Effector CD4-positive, alpha-beta T cell (primary cell): ENCODE measurements around the gene ADCY3.

Experiments
- DNase-seq: peaks from one replicate; pipeline ENCODE4 v3.0.0-alpha.2; 2020

ADCY3 gene

GRCh38 chr2:24872344-24873115, 47.5 kb downstream of the ADCY3 start:
- DNase-seq: no peak

- DNase-seq: no peak
These were observed 48.1 kb downstream of the ADCY3 start for GRCh38 chr2:24871852-24872333.

GRCh38 chr2:24870891-24871705, 48.9 kb downstream of the ADCY3 start:
- DNase-seq: no peak

GRCh38 chr2:24870440-24870839, 49.6 kb downstream of the ADCY3 start:
- no peak for DNase-seq

- DNase-seq: no peak
These were observed 53.1 kb downstream of the ADCY3 start for GRCh38 chr2:24866946-24867345.

- no peak for DNase-seq
These were observed 56.4 kb downstream of the ADCY3 start for GRCh38 chr2:24863641-24864040.

- no peak for DNase-seq
These were observed 58.5 kb downstream of the ADCY3 start for GRCh38 chr2:24861500-24861899.

- DNase-seq: no peak
These were observed 59.4 kb downstream of the ADCY3 start for GRCh38 chr2:24860631-24861030.

GRCh38 chr2:24859968-24860600, 60.0 kb downstream of the ADCY3 start:
- DNase-seq: no peak

- no peak for DNase-seq
These were observed 61.0 kb downstream of the ADCY3 start for GRCh38 chr2:24858996-24859395.

GRCh38 chr2:24857746-24858145, 62.3 kb downstream of the ADCY3 start:
- DNase-seq: no peak

- no peak for DNase-seq
These were observed 63.2 kb downstream of the ADCY3 start for GRCh38 chr2:24856791-24857211.

GRCh38 chr2:24855726-24856125, 64.3 kb downstream of the ADCY3 start:
- no peak for DNase-seq

GRCh38 chr2:24855022-24855622, 64.9 kb downstream of the ADCY3 start:
- DNase-seq: no peak

- DNase-seq: no peak
These were observed 66.0 kb downstream of the ADCY3 start for GRCh38 chr2:24853996-24854395.

- DNase-seq: no peak
These were observed 67.0 kb downstream of the ADCY3 start for GRCh38 chr2:24853046-24853445.

- DNase-seq: no peak
These were observed 67.5 kb downstream of the ADCY3 start for GRCh38 chr2:24852431-24853020.

GRCh38 chr2:24852026-24852425, 68.0 kb downstream of the ADCY3 start:
- DNase-seq: no peak

GRCh38 chr2:24850944-24851343, 69.1 kb downstream of the ADCY3 start:
- no peak for DNase-seq

- no peak for DNase-seq
These were observed 74.3 kb downstream of the ADCY3 start for GRCh38 chr2:24845691-24846090.

- DNase-seq: no peak
These were observed 75.9 kb downstream of the ADCY3 start for GRCh38 chr2:24844023-24844685.

- DNase-seq: no peak
These were observed 76.6 kb downstream of the ADCY3 start for GRCh38 chr2:24843330-24843860.
